ENCODE results near the gene RABGAP1L. TPM values are rescaled to one million over a fixed set of nuclear protein-coding genes. Genes with fewer than 3 reads are reported as not detected.

Gene RABGAP1L
- total RNA-seq, 1 experiment from 2014 or later, result 29.3 TPM

GRCh38 chr1:174568551-174568950, 409.2 kb downstream of the RABGAP1L start:
- Histone ChIP-seq H3K36me3 (ENCODE audit: control insufficient read depth in 1 of 2, insufficient read depth in 2 of 2, low read length in 2 of 2) (no peaks in the 10 kb centered on the region), H3K9me3 (ENCODE audit: control insufficient read depth in 1 of 2, insufficient read depth in 1 of 2, low read depth in 1 of 2, low read length in 2 of 2) (no peaks in the 10 kb centered on the region), H2AFZ (ENCODE audit: low read depth, low read length, poor library complexity, severe bottlenecking) (no peak overlapping the region), H3K4me1 (ENCODE audit: control insufficient read depth in 1 of 2, insufficient read depth in 2 of 2, low read length in 2 of 2) (no peaks in the 10 kb centered on the region), H3K27ac (ENCODE audit: low read depth, low read length) (no peak overlapping the region), H3K9ac (ENCODE audit: low read length) (no peak overlapping the region), H3K27me3 (ENCODE audit: insufficient read depth, low read length) (no peaks in the 10 kb centered on the region), H3K4me2 (ENCODE audit: low read length) (no peak overlapping the region), H3K79me2 (ENCODE audit: insufficient read depth, low read length) (no peaks in the 10 kb centered on the region), H4K20me1 (ENCODE audit: insufficient read depth) (no peaks in the 10 kb centered on the region), H3K4me3 (replicated peaks in 1 of 2; ENCODE audit: low read depth in 1 of 2, low read length in 2 of 2) (no peak overlapping the region), H3K9me2 (ENCODE audit: insufficient read depth) (no peaks in the 10 kb centered on the region)
- CTCF ChIA-PET, result no interaction called here
- no peak for ATAC-seq
- intact Hi-C loops (cut with micrococcal nuclease), result no loop called here
- RAD21 ChIA-PET (ENCODE audit: low non-redundant PET in 1 of 2, low total read pairs in 2 of 2, uncharacterized antibody in 2 of 2, unreplicated experiment in 2 of 2), result no interaction called here
- POLR2A ChIA-PET, result no interaction called here
- BruUV-seq (replicated peaks), result no TSS peak
- TF ChIP-seq ZBTB33 (IDR thresholded peaks at IDR 0.05; ENCODE audit: extremely low read depth, insufficient replicate concordance, low read length) (no peak), RAD21 (IDR thresholded peaks at IDR 0.05; ENCODE audit: low read depth) (no peak)
- no peak for DNase-seq (ENCODE audit: low read depth, low spot score)

GRCh38 chr1:174569240-174569639, 409.9 kb downstream of the RABGAP1L start:
- CTCF ChIA-PET, result no interaction called here
- DNase-seq (ENCODE audit: low read depth, low spot score) (no peak), ATAC-seq (no peak)
- no peak overlapping the region for H3K27ac ChIP-seq (ENCODE audit: low read depth, low read length)
- H4K20me1 ChIP-seq (ENCODE audit: insufficient read depth), result no peaks in the 10 kb centered on the region
- no peaks in the 10 kb centered on the region for H3K36me3 ChIP-seq (ENCODE audit: control insufficient read depth in 1 of 2, insufficient read depth in 2 of 2, low read length in 2 of 2)
- no peak overlapping the region for H3K4me3 ChIP-seq (replicated peaks in 1 of 2; ENCODE audit: low read depth in 1 of 2, low read length in 2 of 2)
- intact Hi-C loops (cut with micrococcal nuclease), result no loop called here
- no peak overlapping the region for H2AFZ ChIP-seq (ENCODE audit: low read depth, low read length, poor library complexity, severe bottlenecking)
- no TSS peak for BruUV-seq (replicated peaks)
- no peaks in the 10 kb centered on the region for H3K9me3 ChIP-seq (ENCODE audit: control insufficient read depth in 1 of 2, insufficient read depth in 1 of 2, low read depth in 1 of 2, low read length in 2 of 2)
- no peak overlapping the region for H3K4me2 ChIP-seq (ENCODE audit: low read length)
- RAD21 ChIA-PET (ENCODE audit: low non-redundant PET in 1 of 2, low total read pairs in 2 of 2, uncharacterized antibody in 2 of 2, unreplicated experiment in 2 of 2), result no interaction called here
- H3K4me1 ChIP-seq (ENCODE audit: control insufficient read depth in 1 of 2, insufficient read depth in 2 of 2, low read length in 2 of 2), result no peaks in the 10 kb centered on the region
- H3K9me2 ChIP-seq (ENCODE audit: insufficient read depth), result no peaks in the 10 kb centered on the region
- no peaks in the 10 kb centered on the region for H3K27me3 ChIP-seq (ENCODE audit: insufficient read depth, low read length)
- H3K9ac ChIP-seq (ENCODE audit: low read length), result no peak overlapping the region
- H3K79me2 ChIP-seq (ENCODE audit: insufficient read depth, low read length), result no peaks in the 10 kb centered on the region
- POLR2A ChIA-PET, result no interaction called here
- no peak for TF ChIP-seq POLR2A (IDR thresholded peaks at IDR 0.05; ENCODE audit: borderline replicate concordance, extremely low read depth, insufficient read depth, insufficient read length)
- no peak for TF ChIP-seq CTCF (IDR thresholded peaks at IDR 0.05 in 2 of 3, conservative IDR thresholded peaks at IDR 0.05 in 1 of 3; ENCODE audit: borderline replicate concordance in 1 of 3, insufficient read depth in 1 of 3, low read depth in 2 of 3, low read length in 2 of 3)
- no peak for TF ChIP-seq RAD21 (IDR thresholded peaks at IDR 0.05; ENCODE audit: low read depth)
- TF ChIP-seq CEBPB (IDR thresholded peaks at IDR 0.05; ENCODE audit: low read depth), result no peak
- TF ChIP-seq ZBTB33 (IDR thresholded peaks at IDR 0.05; ENCODE audit: extremely low read depth, insufficient replicate concordance, low read length), result no peak
- TF ChIP-seq SP1 (IDR thresholded peaks at IDR 0.05; ENCODE audit: low read depth), result no peak
- no peak for TF ChIP-seq ATF3 (IDR thresholded peaks at IDR 0.05)
- no peak for TF ChIP-seq REST (IDR thresholded peaks at IDR 0.05; ENCODE audit: low read depth)
- TF ChIP-seq SIN3A (IDR thresholded peaks at IDR 0.05; ENCODE audit: low read depth), result no peak

Data from HCT116 (cell line).